SU-DHL-6 (cell line): ENCODE measurements around the gene SST.
A peak's percentile ranks its signal among the peaks of the same experiment; 100 is the strongest.
"Not testable (repeated sequence)": the region's sequence is repeated elsewhere in the genome, so short reads cannot be mapped to it uniquely, and the experiment has no call there.

Source experiments
- H2AFZ ChIP-seq: fragments of 200-600 bp; sonication (generic); 2 replicates; pipeline ENCODE4 v1.6.1; 2014; ENCODE audit warnings: low read depth, mild to moderate bottlenecking, moderate library complexity, mixed read lengths, antibody characterized with exemption, low read length; ENCODE audit not compliant: severe bottlenecking
- H3F3A ChIP-seq: fragments of 200-600 bp; shearing (Covaris generic); 2 replicates; pipeline ENCODE4 v1.6.0; 2016; ENCODE audit warnings: antibody characterized with exemption, mild to moderate bottlenecking; ENCODE audit not compliant: insufficient read depth
- H3K27ac ChIP-seq: fragments of 200-600 bp; sonication (generic); 2 replicates; pipeline ENCODE4 v1.5.1; 2016; ENCODE audit warnings: low read depth, mild to moderate bottlenecking, low read length, moderate library complexity, mixed read lengths
- H3K27me3 ChIP-seq: fragments of 200-600 bp; sonication (generic), shearing (Covaris generic); 2 replicates; pipeline ENCODE4 v1.6.0; 2014; ENCODE audit warnings: mild to moderate bottlenecking, low read length
- H3K36me3 ChIP-seq: fragments of 200-600 bp; sonication (generic); 2 replicates; pipeline ENCODE4 v1.6.1; 2014; ENCODE audit warnings: mild to moderate bottlenecking, low read length, mixed read lengths
- H3K4me2 ChIP-seq: fragments of 300-600, 200-600 bp; shearing (Covaris generic), sonication (generic); 2 replicates; pipeline ENCODE4 v1.6.0; 2014; ENCODE audit warnings: low read length, low read depth, mild to moderate bottlenecking; ENCODE audit not compliant: poor library complexity, severe bottlenecking
- H3K4me3 ChIP-seq: fragments of 200-600 bp; sonication (generic); 2 replicates; pipeline ENCODE4 v1.5.1; 2014; ENCODE audit warnings: antibody characterized with exemption, low read length, mild to moderate bottlenecking, mixed read lengths; ENCODE audit not compliant: insufficient read depth, poor library complexity, severe bottlenecking
- H3K79me2 ChIP-seq: fragments of 200-600 bp; sonication (generic); 2 replicates; pipeline ENCODE4 v1.6.1; 2014; ENCODE audit warnings: mild to moderate bottlenecking, low read length, moderate library complexity; ENCODE audit not compliant: insufficient read depth
- H3K9ac ChIP-seq: fragments of 200-600 bp; sonication (generic); 2 replicates; pipeline ENCODE4 v1.7.0; 2014; ENCODE audit warnings: mild to moderate bottlenecking, low read length
- H3K9me2 ChIP-seq: fragments of 200-600 bp; sonication (generic); replicated peaks from 2 replicates; pipeline ENCODE4 v1.6.1; 2014; ENCODE audit warnings: low read length; ENCODE audit not compliant: insufficient read depth
- H3K9me3 ChIP-seq: fragments of 200-600 bp; sonication (generic); 2 replicates; pipeline ENCODE4 v1.6.1; 2014; ENCODE audit warnings: low read length, mixed read lengths; ENCODE audit not compliant: insufficient read depth
- H4K20me1 ChIP-seq: fragments of 200-600 bp; sonication (generic); 2 replicates; pipeline ENCODE4 v1.6.1; 2014; ENCODE audit warnings: low read depth, mild to moderate bottlenecking, antibody characterized with exemption, low read length, moderate library complexity, mixed read lengths
- EZH2phosphoT487 ChIP-seq: fragments of 200-600 bp; sonication (generic), shearing (Covaris generic); conservative IDR thresholded peaks from 2 replicates; pipeline ENCODE4 v1.6.1; 2018; ENCODE audit warnings: mild to moderate bottlenecking, antibody characterized with exemption, low read length, moderate library complexity, mixed read lengths
- TF ChIP-seq, protein P1 (sequence below): fragments of 200-600 bp; sonication (generic); IDR thresholded peaks from one replicate; pipeline ENCODE4 v1.5.1; 2017; ENCODE audit warnings: antibody characterized with exemption, mild to moderate bottlenecking, low read length, moderate library complexity; ENCODE audit not compliant: insufficient read depth, poor library complexity, severe bottlenecking

SST gene

GRCh38 chr3:187684880-187685279 is 14.7 kb upstream of the SST start:
- H3K79me2 ChIP-seq, result no peaks in the 10 kb centered on the region

GRCh38 chr3:187684444-187684843 is 14.2 kb upstream of the SST start:
- Histone ChIP-seq H3K27ac (no peak overlapping the region), H3K9me3 (no peaks in the 10 kb centered on the region), H3K36me3 (no peaks in the 10 kb centered on the region), H3K27me3 (no peaks in the 10 kb centered on the region), H3K4me2 (no peak overlapping the region), H4K20me1 (no peaks in the 10 kb centered on the region), H3K9ac (no peak overlapping the region), H3K4me3 (no peak overlapping the region), H3K79me2 (no peaks in the 10 kb centered on the region), H3K9me2 (no peaks in the 10 kb centered on the region), H3F3A (no peaks in the 10 kb centered on the region), H2AFZ (no peak overlapping the region)
- TF ChIP-seq, protein P1, sequence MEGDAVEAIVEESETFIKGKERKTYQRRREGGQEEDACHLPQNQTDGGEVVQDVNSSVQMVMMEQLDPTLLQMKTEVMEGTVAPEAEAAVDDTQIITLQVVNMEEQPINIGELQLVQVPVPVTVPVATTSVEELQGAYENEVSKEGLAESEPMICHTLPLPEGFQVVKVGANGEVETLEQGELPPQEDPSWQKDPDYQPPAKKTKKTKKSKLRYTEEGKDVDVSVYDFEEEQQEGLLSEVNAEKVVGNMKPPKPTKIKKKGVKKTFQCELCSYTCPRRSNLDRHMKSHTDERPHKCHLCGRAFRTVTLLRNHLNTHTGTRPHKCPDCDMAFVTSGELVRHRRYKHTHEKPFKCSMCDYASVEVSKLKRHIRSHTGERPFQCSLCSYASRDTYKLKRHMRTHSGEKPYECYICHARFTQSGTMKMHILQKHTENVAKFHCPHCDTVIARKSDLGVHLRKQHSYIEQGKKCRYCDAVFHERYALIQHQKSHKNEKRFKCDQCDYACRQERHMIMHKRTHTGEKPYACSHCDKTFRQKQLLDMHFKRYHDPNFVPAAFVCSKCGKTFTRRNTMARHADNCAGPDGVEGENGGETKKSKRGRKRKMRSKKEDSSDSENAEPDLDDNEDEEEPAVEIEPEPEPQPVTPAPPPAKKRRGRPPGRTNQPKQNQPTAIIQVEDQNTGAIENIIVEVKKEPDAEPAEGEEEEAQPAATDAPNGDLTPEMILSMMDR, result no peak
- no peak for TF ChIP-seq EZH2phosphoT487

More at GRCh38 chr3:187684880-187685279, 14.7 kb upstream of the SST start:
- Histone ChIP-seq H3K27ac (no peak overlapping the region), H3K27me3 (no peaks in the 10 kb centered on the region), H3K9me2 (no peaks in the 10 kb centered on the region), H2AFZ (no peak overlapping the region), H4K20me1 (no peaks in the 10 kb centered on the region), H3K9ac (no peak overlapping the region), H3K4me2 (no peak overlapping the region), H3K9me3 (no peaks in the 10 kb centered on the region), H3K4me3 (no peak overlapping the region), H3F3A (no peaks in the 10 kb centered on the region), H3K36me3 (no peaks in the 10 kb centered on the region)
- TF ChIP-seq, protein P1, result no peak
- no peak for TF ChIP-seq EZH2phosphoT487

DNA sequence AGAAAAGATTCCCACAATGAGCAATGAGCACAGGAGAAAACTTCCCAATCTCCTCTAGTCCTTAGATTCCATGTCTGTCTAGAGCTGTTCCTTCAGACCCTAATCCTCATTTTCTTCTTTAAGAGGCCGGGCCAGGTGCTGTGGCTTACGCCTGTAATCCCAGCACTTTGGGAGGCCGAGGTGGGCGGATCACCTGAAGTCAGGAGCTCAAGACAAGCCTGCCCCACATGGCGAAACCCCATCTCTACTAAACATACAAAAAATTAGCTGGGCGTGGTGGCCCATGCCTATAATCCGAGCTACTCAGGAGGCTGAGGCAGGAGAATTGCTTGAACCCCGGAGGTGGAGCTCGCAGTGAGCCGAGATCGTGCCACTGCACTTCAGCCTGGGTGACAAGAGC is 11.6 kb upstream of the SST start:
- H3K9me3 ChIP-seq, H3K27me3 ChIP-seq, H3K36me3 ChIP-seq, H3K4me3 ChIP-seq, H3F3A ChIP-seq, H3K9me2 ChIP-seq, H3K9ac ChIP-seq, H3K4me2 ChIP-seq, H3K79me2 ChIP-seq, H2AFZ ChIP-seq, H3K27ac ChIP-seq, H4K20me1 ChIP-seq: not testable (repeated sequence)

GRCh38 chr3:187679638-187680396 is 9.6 kb upstream of the SST start:
- Histone ChIP-seq H3K4me2 (no peak overlapping the region), H3K4me3 (no peak overlapping the region), H3K9ac (no peak overlapping the region), H3K79me2 (no peaks in the 10 kb centered on the region), H3K36me3 (no peaks in the 10 kb centered on the region), H3F3A (no peaks in the 10 kb centered on the region), H2AFZ (no peak overlapping the region), H3K27ac (no peak overlapping the region), H3K9me2 (no peaks in the 10 kb centered on the region), H4K20me1 (no peaks in the 10 kb centered on the region), H3K9me3 (no peaks in the 10 kb centered on the region), H3K27me3 (no peaks in the 10 kb centered on the region)
- TF ChIP-seq, protein P1, result peak; percentile 70
- no peak for TF ChIP-seq EZH2phosphoT487
